Measurements from ENCODE around the gene SLC22A5.

DNA sequence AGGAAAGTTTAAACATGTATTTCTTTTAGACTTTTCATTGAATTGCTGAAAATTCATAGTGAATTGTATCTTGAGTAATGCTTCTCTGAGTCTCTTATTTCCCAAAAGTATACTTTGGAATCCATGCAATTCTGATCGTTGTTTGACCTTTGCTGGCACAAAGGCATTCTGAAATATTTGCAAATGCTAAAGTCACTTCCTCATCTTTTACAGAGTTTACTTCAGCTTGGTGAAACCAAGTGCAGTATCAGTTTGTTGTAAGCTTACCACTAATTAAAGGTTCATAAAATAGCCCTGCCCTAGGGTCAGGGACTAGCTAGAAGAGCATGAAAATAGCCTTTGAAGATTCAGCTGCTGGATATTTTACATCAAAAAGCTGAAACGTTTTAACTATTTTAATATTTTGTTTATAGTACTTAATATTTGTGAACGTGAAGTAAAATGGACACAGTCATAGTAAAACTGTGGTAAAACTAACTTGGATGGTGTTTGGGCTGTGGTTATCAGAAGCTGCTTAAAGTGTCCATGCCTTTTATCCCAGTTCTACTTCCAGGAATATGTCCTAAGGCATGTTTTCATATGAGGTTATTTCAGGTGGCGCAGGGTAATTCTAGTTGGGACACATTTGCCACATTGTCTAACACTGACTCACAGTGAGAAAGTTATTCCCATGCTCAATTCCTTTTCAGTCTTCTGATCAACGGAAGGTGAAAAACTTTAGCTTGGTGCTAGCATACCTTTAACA is 45.3 kb downstream of the SLC22A5 start:
- TF ChIP-seq, protein P1, sequence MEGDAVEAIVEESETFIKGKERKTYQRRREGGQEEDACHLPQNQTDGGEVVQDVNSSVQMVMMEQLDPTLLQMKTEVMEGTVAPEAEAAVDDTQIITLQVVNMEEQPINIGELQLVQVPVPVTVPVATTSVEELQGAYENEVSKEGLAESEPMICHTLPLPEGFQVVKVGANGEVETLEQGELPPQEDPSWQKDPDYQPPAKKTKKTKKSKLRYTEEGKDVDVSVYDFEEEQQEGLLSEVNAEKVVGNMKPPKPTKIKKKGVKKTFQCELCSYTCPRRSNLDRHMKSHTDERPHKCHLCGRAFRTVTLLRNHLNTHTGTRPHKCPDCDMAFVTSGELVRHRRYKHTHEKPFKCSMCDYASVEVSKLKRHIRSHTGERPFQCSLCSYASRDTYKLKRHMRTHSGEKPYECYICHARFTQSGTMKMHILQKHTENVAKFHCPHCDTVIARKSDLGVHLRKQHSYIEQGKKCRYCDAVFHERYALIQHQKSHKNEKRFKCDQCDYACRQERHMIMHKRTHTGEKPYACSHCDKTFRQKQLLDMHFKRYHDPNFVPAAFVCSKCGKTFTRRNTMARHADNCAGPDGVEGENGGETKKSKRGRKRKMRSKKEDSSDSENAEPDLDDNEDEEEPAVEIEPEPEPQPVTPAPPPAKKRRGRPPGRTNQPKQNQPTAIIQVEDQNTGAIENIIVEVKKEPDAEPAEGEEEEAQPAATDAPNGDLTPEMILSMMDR (IDR thresholded peaks at IDR 0.05; ENCODE audit: poor library complexity): no peak
- TF ChIP-seq EZH2 (IDR thresholded peaks at IDR 0.05; ENCODE audit: borderline replicate concordance) (no peak), EZH2phosphoT487 (IDR thresholded peaks at IDR 0.05; ENCODE audit: low read depth, severe bottlenecking, unreplicated experiment) (no peak)

Data from hepatocyte (in vitro differentiated cells).